NCI-H69 (cell line): ENCODE measurements around the gene METTL21A.
"Not testable (repeated sequence)": the region's sequence is repeated elsewhere in the genome, so short reads cannot be mapped to it uniquely, and the experiment has no call there.

ENCODE experiments used
- DNase-seq: peaks from one replicate; lab custom pipeline; 2025; lab: John Stamatoyannopoulos, UW

METTL21A gene

DNA sequence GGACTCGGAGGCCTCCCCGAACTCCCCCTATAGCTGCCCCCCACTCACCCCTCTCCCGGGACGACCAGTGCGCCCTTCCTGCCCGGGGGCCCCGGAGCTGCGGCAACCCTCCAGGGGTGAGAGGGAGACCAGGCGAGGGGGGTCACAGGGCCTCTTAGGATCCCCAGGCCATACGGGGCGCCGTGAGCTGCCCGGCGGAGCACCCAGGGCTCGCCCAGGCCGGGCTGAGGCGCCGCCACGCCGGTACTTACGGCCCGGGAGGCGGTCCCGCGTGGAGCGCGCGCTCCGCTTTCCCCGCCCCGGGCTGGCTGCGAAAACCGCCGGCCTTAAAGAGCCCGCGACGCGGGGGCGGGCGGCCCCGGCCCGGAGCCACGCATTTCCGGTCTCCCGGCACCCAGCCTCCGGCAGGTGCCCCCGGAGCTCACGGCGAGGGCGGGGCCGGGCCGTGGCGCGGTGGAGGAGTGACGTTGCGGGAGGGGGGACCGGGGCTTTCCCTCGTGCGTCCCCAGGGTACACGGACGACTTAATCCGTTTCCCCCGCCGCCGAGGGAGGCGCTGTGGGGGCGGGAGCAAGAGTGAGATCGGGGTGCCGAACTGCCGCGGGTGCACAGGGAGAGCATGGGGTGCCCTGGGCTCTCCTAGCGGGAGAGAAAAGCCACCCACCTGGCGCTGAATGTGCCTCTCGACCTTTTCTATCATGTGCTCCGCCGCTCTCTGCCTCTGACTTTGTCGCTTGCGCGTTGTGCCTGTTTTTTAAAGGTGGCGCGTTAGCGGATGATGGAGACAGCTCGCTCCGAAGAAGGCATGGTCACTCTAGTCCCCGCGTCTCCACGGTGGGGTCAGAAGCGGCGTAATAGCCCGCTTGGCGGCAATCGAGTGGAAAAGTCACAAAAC is at the start of gene METTL21A:
Gene METTL21A, minus strand, starts transcription at position 381 of the 894 bp plus-strand sequence. CDS start 1,019 bp downstream, outside the sequence.
- DNase-seq, result peak; percentile 93

DNA sequence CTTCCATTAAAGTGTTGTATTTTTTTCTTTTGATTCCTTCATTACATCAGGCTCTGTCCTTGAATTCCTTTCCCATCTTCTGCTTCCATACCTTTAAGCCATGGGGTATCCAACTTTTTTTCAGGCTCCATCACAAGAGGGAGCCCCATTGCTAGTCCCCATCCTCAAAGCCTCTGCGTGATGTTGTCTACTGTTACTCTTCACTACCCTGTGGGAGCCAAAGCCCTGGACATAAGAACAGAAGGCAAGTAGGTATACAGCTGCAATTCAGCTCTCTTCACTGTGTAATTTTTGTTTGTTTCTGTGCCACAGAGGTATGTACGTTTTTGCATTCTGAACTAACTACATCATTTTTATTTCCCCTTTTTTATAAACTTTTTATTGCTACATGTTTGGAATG is 49.6 kb upstream of the METTL21A start:
- DNase-seq, result no peak

DNA sequence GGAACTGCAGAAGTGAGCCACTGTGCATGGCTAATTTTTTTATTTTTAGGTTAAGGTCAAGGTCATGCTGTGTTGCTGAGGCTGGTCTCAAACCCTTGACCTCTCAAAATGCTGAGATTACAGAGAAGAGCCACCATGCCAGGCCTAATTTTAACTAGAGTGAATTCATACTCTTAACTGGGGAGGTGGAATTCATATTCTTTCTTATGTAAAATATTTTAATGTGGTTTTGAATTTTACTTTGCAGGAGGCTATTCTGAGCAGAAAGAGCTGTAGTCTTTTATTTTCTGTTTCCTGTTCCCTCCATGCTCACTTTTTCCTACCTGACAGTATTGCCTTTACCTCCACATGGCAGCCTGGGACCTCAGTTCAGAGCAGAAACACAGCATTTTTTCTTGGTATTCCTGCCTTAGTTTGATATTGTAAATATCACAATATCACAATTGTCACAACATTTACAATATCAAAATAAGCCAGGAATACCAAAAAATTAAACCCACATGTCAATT is 49.1 kb upstream of the METTL21A start:
- DNase-seq, result no peak

DNA sequence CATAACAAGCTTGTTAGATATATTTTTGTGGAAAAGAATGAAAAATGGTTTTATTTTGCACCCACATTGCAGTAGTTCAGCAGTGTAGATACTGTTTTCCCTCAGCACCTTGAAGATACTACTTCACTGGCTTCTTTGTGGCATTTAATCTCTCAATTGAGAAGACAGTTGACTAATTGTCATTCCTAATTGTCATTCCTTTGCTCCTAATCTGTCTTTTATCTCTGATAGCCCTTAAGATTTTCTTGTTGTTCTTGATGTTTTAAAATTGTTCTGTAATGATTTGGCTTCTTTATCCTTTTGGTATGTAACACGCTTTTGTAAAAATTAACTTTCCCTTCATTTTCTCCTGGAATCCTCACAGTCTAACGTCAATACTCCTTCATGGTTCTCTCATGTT is 48.2 kb upstream of the METTL21A start:
- no peak for DNase-seq

DNA sequence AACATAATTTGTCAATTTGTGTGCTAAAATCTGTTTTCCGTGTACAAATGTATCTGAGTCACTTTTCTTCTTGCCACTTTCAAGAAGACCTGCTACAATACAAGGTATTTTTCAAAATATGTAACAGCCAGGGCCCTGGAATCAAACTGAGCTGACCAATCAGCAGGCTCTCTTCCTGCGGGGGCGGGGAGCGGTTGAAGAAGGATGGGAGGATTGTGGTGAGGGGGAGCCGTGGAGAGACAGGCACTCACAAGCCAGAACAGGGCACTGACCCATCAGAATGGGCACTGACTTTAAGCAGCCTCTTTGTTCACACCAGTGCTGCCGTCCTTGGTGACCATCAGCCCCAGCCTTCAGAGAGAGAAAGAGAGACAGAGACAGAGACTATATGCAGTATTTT is 45.7 kb upstream of the METTL21A start:
- no peak for DNase-seq

DNA sequence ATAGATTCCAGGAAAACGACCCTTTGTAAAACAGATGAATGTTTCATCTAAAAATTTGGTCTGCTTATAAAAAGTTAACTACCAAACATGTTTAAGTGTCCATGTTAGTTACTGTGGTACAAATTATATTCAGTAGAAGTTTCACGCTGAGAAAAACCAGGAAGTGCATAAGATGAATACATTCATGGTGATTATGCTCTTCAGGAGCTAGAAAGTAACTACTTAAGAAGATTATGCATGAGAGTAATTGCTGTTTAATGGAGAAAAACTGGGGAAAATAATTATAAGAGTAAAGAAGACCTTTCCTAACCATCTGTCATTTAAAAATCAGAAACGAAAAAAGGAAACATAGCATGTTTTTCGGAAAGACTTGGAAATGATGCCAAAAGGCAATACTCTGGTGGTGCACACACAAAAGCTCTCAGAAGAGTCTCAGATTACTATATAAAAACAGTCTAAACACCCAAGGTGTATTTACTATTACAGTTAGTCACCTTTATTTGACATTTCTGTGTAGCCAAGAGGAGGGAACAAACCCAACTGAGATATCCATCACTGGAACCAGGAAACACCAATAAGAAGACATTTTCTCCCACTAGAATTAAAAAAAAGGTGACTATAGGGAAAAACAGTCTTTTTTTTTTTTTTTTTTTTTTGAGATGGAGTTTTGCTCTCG is 38.8 kb upstream of the METTL21A start:
- peak; percentile 82 for DNase-seq

DNA sequence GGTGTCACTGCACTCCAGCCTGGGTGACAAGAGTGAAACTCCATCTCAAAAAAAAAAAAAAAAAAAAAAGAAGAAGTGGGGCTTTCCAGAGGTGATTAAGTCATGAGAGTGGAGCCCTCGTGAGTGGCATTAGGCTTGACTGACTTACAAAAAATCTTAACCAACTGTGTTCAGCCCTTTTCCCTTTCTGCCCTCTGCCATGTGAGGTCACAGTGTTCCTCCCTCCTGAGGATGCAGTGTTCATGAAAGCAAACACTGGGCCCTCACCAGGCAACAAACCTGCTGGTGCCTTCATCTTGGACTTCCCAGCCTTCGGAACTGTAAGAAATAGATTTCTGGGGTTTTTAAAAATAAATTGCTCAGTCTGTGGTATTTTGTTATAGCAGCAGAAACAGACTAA is 37.0 kb upstream of the METTL21A start:
- DNase-seq, result peak; percentile 6

DNA sequence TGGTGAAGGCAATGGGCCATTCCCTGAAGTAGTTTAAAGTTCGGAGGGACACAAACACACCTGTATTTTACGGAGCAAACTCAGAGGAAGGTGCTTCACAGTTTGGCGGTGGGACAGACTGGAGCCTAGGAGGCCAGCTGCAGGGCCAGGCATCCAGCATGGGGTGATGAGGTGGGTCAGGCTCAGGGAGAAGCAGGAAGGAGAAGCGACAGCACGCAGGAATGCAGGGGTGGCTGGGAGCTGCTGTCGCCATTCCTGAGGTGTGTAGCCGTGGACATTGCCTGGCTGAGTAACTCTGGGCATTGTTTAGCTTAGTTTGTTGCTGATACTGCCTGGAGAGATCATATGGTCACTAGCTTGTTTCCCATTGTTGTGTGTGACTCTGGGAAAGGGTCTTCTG is 35.8 kb upstream of the METTL21A start:
- no peak for DNase-seq

DNA sequence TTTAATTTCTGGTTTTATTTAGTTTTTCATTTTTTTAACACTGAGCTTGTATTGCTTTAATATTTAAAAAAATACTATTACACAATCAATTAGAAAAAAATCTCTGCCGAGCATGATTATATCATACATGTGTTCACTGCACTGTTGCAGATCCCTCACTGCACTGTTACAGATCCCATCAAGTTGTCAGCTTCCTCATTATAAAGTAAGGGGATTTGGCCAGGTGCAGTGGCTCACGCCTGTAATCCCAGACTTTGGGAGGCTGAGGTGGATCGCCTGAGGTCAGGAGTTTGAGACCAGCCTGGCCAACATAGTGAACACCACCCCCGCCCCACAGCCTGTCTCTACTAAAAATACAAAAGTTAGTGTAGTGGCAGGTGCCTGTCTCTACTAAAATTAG is 33.0 kb upstream of the METTL21A start:
- no peak for DNase-seq

DNA sequence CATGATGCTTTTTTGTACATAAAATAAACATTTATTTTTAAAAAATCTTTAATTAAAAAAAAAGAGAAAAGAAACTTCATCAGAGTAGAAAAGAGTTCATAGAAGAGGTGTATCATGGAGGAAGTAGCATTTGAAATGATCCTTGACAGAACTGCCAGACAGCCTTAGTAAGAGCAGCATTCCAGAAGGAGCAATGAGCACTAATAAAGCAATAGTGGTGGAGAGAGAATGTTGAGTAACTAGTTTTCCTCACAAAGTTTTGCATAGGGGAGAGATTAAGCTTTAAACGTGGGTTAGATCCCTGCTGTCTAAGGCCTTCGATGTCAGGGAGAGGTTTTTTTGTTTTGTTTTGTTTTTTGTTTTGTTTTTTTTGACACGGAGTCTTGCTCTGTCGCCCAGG is 29.8 kb upstream of the METTL21A start:
- DNase-seq, result no peak

DNA sequence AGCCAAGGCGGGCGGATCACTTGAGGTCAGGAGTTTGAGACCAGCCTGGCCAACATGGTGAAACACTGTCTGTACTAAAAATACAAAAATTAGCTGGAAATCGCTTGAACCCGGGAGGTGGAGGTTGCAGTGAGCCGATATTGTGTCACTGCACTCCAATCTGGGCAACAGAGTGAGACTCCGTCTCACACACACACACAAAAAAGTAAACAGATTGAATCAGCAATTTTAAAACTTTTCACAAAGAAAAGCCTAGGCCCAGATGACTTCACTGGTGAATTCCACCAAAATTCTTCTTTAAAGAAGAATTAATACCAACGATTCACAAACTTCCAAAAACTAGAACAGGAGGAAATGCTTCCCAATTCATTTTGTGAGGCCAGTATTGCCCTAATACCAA is 21.4 kb upstream of the METTL21A start:
- not testable (repeated sequence) for DNase-seq

DNA sequence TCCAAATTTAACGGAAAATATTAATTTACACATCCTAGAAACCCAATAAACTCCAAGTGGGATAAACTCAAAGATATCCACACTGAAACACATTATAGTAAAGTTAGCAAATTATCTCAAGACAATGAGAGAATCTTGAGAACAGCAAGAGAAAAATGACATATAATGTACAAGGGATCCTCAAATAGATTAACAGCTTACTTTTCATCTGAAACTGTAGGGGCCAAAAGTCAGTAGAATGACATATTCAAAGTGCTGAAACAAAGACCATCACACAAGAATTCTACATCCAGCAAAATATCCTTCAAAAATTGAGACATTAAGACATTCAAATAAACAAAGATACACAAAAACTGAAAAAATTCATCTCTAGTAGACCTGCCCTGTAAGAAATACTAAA is 18.7 kb upstream of the METTL21A start:
- DNase-seq, result no peak

DNA sequence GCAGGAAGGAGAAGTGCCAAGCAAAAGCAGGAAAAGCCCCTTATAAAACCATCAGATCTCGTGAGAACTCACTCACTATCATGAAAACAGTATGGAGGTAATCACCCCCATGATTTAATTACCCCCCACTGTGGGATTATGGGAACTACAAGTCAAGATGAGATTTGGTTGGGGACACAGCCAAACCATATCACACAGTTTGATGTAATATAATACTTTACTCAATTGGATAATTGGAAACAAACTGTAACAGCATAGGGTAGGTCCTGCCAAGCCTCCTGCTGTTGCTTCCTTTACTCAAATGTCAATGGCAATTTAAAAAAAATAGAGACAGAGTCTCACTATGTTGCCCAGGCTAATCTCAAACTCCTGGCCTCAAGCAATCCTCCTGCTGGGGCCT is 15.5 kb upstream of the METTL21A start:
- DNase-seq, result peak; percentile 8

DNA sequence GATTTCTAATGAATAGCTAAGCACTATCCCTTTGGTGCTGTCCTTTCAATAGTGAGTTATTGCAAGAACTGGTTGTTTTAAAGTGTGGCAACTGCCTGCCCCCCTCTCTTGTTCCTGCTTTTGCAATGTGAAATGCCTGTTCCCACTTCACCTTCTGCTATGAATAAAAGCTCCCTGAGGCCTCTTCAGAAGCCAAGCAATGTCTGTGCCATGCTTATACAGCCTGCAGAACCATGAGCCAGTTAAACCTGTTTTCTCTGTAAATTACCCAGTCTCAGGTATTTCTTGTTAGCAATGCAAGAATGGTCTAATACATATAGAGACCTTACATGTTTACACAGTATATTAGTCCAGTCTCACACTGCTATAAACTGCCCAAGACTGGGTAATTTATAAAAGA is 15.0 kb upstream of the METTL21A start:
- DNase-seq, result no peak

DNA sequence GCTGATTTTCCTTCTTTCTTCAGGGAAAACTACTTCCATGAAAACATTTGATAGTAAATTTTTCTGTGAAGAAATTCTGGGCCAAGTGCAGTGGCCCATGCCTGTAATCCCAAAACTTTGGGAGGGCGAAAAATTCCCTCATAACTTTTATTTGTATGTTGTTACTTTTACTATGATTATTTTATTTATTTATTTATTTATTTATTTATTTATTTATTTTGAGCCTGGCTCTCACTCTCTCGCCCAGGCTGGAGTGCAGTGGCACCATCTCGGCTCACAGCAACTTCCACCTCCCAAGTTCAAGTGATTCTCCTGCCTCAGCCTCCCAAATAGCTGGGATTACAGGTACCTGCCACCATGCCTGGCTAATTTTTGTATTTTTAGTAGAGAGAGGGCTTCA is 14.1 kb upstream of the METTL21A start:
- DNase-seq, result not testable (repeated sequence)

DNA sequence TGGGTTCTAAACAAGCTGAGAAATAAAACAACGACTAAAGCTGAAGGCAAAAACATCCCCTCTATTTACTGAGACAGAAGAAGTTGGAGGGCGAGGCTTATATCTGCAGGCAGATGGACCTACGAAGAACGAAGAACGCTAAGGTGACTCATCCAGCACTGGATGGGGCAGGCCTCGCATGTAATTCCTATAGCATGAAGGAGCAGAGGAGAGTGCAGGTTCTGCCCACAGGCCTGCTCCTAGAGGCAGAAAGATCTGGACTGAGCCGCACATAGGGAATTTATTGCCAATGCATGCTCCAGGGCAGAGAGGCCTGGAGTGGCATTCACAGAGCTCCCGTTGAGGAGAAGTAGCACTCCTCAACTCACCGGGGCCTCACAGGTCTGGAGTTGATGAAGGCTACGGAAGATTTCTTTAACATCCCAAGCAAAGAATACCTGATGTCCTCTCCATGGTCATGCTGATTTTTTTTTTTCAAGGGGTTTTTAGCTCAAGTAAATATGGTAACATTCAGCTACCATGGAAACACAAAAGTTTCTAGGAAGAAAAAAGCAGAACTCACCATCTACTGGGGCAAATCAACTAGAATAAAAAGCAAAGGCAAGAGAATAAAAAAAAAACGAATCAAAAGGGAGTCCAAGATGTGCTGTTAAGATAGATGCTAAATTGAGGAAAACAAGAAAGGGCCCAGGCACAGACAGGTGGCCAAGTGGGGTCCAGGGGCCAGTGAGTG is 10.4 kb upstream of the METTL21A start:
- DNase-seq, result no peak

DNA sequence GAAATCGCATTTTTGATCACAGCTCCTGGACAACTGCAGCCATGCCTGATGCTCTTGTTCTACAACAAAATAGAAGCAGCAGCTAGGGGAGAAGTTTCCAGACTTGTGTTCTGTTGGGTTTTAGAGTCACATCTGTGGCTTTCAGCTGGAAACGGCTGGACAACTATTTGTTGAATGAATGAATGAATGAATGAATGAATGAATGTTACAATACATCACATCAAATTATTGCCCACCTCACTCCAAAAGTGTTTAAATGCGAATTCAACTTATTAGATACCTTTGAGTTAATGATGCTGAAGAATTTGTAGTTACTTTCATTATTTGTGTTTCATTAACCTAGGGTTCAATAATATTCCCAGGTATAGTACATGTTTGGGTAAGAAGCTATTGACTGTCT is 8.5 kb upstream of the METTL21A start:
- DNase-seq, result no peak

DNA sequence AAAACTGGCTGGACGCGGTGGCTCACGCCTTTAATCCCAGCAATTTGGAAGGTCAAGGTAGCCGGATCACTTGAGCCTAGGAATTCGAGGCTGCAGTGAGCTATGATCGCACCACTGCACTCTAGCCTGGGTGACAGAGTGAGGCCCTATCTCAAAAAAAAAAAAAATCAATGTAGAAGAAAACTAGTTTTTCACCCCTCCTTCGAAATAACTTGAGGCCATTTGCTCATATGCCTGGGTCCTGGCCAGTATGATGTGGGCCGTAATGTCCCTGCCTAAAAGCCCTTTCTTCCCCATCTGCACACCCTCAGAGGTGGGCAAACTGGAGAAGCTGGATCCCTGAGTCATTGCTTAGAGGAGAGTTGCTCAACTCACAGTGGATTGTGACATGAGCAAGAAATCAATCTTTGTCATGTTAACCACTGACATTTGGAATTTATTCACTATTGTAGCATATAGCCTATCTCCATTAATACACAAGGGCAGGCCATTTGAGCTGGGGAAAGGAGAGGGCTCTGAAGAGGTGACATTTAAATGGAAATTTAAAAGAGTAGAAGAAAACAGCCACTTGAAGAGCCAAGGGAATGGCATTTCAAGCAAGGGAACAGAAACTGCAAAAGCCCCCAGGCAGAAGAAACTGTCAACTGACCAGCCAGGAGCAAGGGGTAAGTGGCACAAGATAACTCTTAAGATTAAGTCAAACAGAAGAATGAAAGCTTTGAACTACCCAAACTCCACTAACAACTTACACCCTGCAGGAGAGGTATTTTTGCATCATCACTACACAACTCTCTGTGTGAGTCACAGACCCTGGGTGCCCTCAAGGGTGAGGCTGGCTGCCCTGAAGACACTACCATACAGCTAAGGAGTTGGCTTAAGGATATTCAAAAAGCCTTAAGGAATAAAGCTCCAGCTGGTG is 7.6 kb upstream of the METTL21A start:
- no peak for DNase-seq

DNA sequence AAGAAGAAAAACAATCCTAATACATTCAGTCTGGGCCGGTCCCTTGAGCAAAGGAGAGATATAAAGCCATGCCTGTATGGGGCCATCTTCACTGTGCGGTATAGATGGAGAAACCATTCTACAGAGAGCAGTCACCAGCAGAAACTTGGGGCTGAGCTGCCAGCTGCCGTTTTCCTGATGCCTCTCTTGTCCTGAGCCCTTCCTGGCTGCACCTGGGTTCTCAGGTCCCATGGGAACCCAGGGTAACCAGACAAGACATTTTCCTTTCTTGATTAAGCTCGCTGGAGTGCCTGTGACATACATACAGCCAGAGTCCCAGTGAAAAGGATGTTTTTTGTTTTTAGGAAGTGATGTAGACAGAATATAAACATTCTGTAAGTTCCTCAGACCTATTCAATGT is 5.3 kb upstream of the METTL21A start:
- peak; percentile 61 for DNase-seq

DNA sequence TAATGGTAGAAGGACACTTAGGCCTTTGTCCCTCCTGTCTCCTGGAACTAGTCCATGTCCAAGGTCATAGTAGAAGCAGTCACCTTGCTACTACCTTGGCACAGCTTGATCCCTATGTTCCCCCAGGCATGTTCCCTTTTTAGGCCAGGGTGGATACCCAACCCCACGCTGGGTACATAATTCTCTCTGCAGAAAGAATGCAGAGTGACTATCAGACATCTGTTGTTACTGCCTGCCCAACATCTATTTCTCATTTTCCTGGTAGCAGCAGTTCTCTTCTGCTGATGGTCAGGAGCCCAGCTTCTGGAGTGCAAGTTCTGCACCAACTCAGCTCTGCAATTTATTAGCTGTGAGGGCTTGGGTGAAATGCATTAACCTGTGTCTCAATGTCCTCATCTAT is 4.4 kb upstream of the METTL21A start:
- peak; percentile 43 for DNase-seq
